Measurements from ENCODE around the gene NHLH1.

Gene NHLH1

GRCh38 chr1:160404094-160404493 lies 37.2 kb downstream of the NHLH1 start:
- no peak for TF ChIP-seq CTCF (IDR thresholded peaks at IDR 0.05; ENCODE audit: insufficient read depth, low read depth, low read length, missing control alignments)
- no peak for DNase-seq (ENCODE audit: low read depth)

GRCh38 chr1:160405331-160405877 lies 38.5 kb downstream of the NHLH1 start:
- no peak overlapping the region for H3K4me3 ChIP-seq (ENCODE audit: low read depth, low read length)
- no peak for DNase-seq (ENCODE audit: low read depth)
- no peak for TF ChIP-seq CTCF (IDR thresholded peaks at IDR 0.05; ENCODE audit: insufficient read depth, low read depth, low read length, missing control alignments)

More at GRCh38 chr1:160404094-160404493, 37.2 kb downstream of the NHLH1 start:
- no peak overlapping the region for H3K4me3 ChIP-seq (ENCODE audit: low read depth, low read length)

GRCh38 chr1:160406131-160406968 lies 39.5 kb downstream of the NHLH1 start:
- DNase-seq (ENCODE audit: low read depth): no peak
- TF ChIP-seq CTCF (IDR thresholded peaks at IDR 0.05; ENCODE audit: insufficient read depth, low read depth, low read length, missing control alignments): no peak

GRCh38 chr1:160407839-160408801 lies 41.2 kb downstream of the NHLH1 start:
- no peak overlapping the region for H3K4me3 ChIP-seq (ENCODE audit: low read depth, low read length)
- DNase-seq (ENCODE audit: low read depth): no peak
- no peak for TF ChIP-seq CTCF (IDR thresholded peaks at IDR 0.05; ENCODE audit: insufficient read depth, low read depth, low read length, missing control alignments)

More at GRCh38 chr1:160406131-160406968, 39.5 kb downstream of the NHLH1 start:
- H3K4me3 ChIP-seq (ENCODE audit: low read depth, low read length): no peak overlapping the region

GRCh38 chr1:160408864-160409263 lies 42.0 kb downstream of the NHLH1 start:
- DNase-seq (ENCODE audit: low read depth): no peak
- H3K4me3 ChIP-seq (ENCODE audit: low read depth, low read length): no peak overlapping the region
- TF ChIP-seq CTCF (IDR thresholded peaks at IDR 0.05; ENCODE audit: insufficient read depth, low read depth, low read length, missing control alignments): no peak

- DNase-seq (ENCODE audit: low read depth): no peak
- TF ChIP-seq CTCF (IDR thresholded peaks at IDR 0.05; ENCODE audit: insufficient read depth, low read depth, low read length, missing control alignments): no peak
- H3K4me3 ChIP-seq (ENCODE audit: low read depth, low read length): no peak overlapping the region
Observed at GRCh38 chr1:160409486-160409885, 42.6 kb downstream of the NHLH1 start.

All from GM12865 (cell line).